Skin of body (tissue), 2 donors: Measurements from ENCODE around the gene USP54. TPM values are rescaled to one million over a fixed set of nuclear protein-coding genes. Genes with fewer than 3 reads are reported as not detected.
"Not testable (repeated sequence)": the region's sequence is repeated elsewhere in the genome, so short reads cannot be mapped to it uniquely, and the experiment has no call there.

Experiments used
- DNase-seq: peaks from one replicate; lab custom pipeline; 2025; lab: John Stamatoyannopoulos, UW
- total RNA-seq: library from RNA; depleted of rRNA; stranded (reverse); fragments of >200 nt; gene quantifications from one replicate; pipeline ENCODE4 v1.2.3, GENCODE V29; 2014

The USP54 gene
- total RNA-seq, 1 donor from 2014 or later: 34.8 TPM

GRCh38 chr10:73591935-73592699 is 975 bp upstream of the USP54 start:
- DNase-seq: no peak

GRCh38 chr10:73589563-73590126 is 1.5 kb downstream of the USP54 start:
- DNase-seq: no peak

GRCh38 chr10:73588656-73589055 is 2.5 kb downstream of the USP54 start:
- no peak for DNase-seq

GRCh38 chr10:73586583-73586984 is 4.6 kb downstream of the USP54 start:
- DNase-seq: peak; percentile 80

GRCh38 chr10:73585327-73585726 is 5.8 kb downstream of the USP54 start:
- DNase-seq: no peak

- DNase-seq: no peak
Measured at GRCh38 chr10:73584737-73585136, 6.4 kb downstream of the USP54 start.

- no peak for DNase-seq
Measured at GRCh38 chr10:73581918-73582317, 9.2 kb downstream of the USP54 start.

- DNase-seq: not testable (repeated sequence)
Measured at GRCh38 chr10:73578927-73579326, 12.2 kb downstream of the USP54 start.

GRCh38 chr10:73577788-73578187 is 13.4 kb downstream of the USP54 start:
- no peak for DNase-seq

GRCh38 chr10:73576890-73577591 is 14.1 kb downstream of the USP54 start:
- DNase-seq: no peak

- peak; percentile 21 for DNase-seq
Measured at GRCh38 chr10:73576178-73576889, 14.8 kb downstream of the USP54 start.

- DNase-seq: not testable (repeated sequence)
Measured at GRCh38 chr10:73567025-73567424, 24.1 kb downstream of the USP54 start.

GRCh38 chr10:73561192-73561591 is 29.9 kb downstream of the USP54 start:
- DNase-seq: no peak

- no peak for DNase-seq
Measured at GRCh38 chr10:73559590-73559989, 31.6 kb downstream of the USP54 start.

- no peak for DNase-seq
Measured at GRCh38 chr10:73556855-73557254, 34.3 kb downstream of the USP54 start.

GRCh38 chr10:73554721-73555120 is 36.4 kb downstream of the USP54 start:
- DNase-seq: no peak

- DNase-seq: no peak
Measured at GRCh38 chr10:73553761-73554160, 37.4 kb downstream of the USP54 start.

GRCh38 chr10:73552819-73553715 is 38.1 kb downstream of the USP54 start:
- peak; percentile 15 for DNase-seq

- no peak for DNase-seq
Measured at GRCh38 chr10:73551515-73551914, 39.6 kb downstream of the USP54 start.

GRCh38 chr10:73545357-73545756 is 45.8 kb downstream of the USP54 start:
- no peak for DNase-seq

GRCh38 chr10:73537709-73538108 is 53.4 kb downstream of the USP54 start:
- DNase-seq: no peak
